OCI-LY7 (cell line): ENCODE data around the gene LHFPL2. TPM values are rescaled to one million over a fixed set of nuclear protein-coding genes. Genes with fewer than 3 reads are reported as not detected.
"Not testable (repeated sequence)": the region's sequence is repeated elsewhere in the genome, so short reads cannot be mapped to it uniquely, and the experiment has no call there.

ENCODE experiments used
- BruUV-seq: library from RNA; stranded (reverse); fragments of 400-500 nt; replicated peaks from 2 replicates; lab custom pipeline; 2021; lab: Mats Ljungman, UMichigan
- CTCF ChIA-PET: fragments of 300-600 bp; sonication (Branson Sonifier 250); formaldehyde crosslinking; loops from one replicate; lab custom pipeline; 2022; ENCODE audit warnings: antibody characterized with exemption; ENCODE audit not compliant: unreplicated experiment; lab: Charles Lee
- POLR2A ChIA-PET: fragments of 300-600 bp; sonication (Branson Sonifier 250); formaldehyde crosslinking; loops from one replicate; lab custom pipeline; 2022; ENCODE audit warnings: antibody characterized with exemption; lab: Charles Lee
- DNase-seq: peaks from one replicate; pipeline ENCODE4 v3.0.0-alpha.2; 2015; ENCODE audit warnings: low spot score
- H2AFZ ChIP-seq: fragments of 200-600 bp; sonication (generic), shearing (Covaris generic); 2 replicates; pipeline ENCODE4 v1.6.1; 2014; ENCODE audit warnings: mild to moderate bottlenecking, antibody characterized with exemption, low read length, moderate library complexity
- H3K27ac ChIP-seq: fragments of 200-600 bp; sonication (generic); 2 replicates; pipeline ENCODE4 v1.5.1; 2014; ENCODE audit warnings: mixed run types, low read depth, mild to moderate bottlenecking, moderate library complexity, low read length, inconsistent platforms; ENCODE audit not compliant: poor library complexity, severe bottlenecking
- H3K36me3 ChIP-seq: fragments of 200-600 bp; sonication (generic); 2 replicates; pipeline ENCODE4 v1.6.1; 2014; ENCODE audit warnings: mild to moderate bottlenecking, antibody characterized with exemption, low read length, moderate library complexity, mixed read lengths; ENCODE audit not compliant: insufficient read depth
- H3K4me1 ChIP-seq: fragments of 200-600 bp; sonication (generic); 2 replicates; pipeline ENCODE4 v1.5.1; 2014; ENCODE audit warnings: mild to moderate bottlenecking, low read length; ENCODE audit not compliant: insufficient read depth, poor library complexity, severe bottlenecking
- H3K4me2 ChIP-seq: fragments of 200-600 bp; sonication (generic); 2 replicates; pipeline ENCODE4 v1.6.1; 2014; ENCODE audit warnings: mild to moderate bottlenecking, low read length
- H3K4me3 ChIP-seq: fragments of 200-600 bp; sonication (generic); 2 replicates; pipeline ENCODE4 v1.5.1; 2014; ENCODE audit warnings: mild to moderate bottlenecking, low read depth, low read length; ENCODE audit not compliant: poor library complexity, severe bottlenecking
- H3K79me2 ChIP-seq: fragments of 200-600 bp; sonication (generic); 2 replicates; pipeline ENCODE4 v1.6.1; 2016; ENCODE audit warnings: low read depth, mild to moderate bottlenecking, low read length, moderate library complexity, mixed read lengths; ENCODE audit not compliant: insufficient read depth
- H3K9me2 ChIP-seq: fragments of 200-600 bp; sonication (generic); 2 replicates; pipeline ENCODE4 v1.6.1; 2016; ENCODE audit warnings: mild to moderate bottlenecking, low read length, mixed read lengths; ENCODE audit not compliant: insufficient read depth
- H3K9me3 ChIP-seq: fragments of 200-600 bp; sonication (generic); 2 replicates; pipeline ENCODE4 v1.6.1; 2014; ENCODE audit warnings: mild to moderate bottlenecking, mixed run types, low read length, mixed read lengths
- H4K20me1 ChIP-seq: fragments of 200-600 bp; sonication (generic); 2 replicates; pipeline ENCODE4 v1.6.1; 2014; ENCODE audit warnings: mild to moderate bottlenecking, antibody characterized with exemption, low read length, moderate library complexity, mixed read lengths; ENCODE audit not compliant: insufficient read depth
- CTCF ChIP-seq: fragments of 200-600 bp; sonication (generic); conservative IDR thresholded peaks from 2 replicates; pipeline ENCODE4 v1.5.1; 2014; ENCODE audit warnings: mild to moderate bottlenecking, antibody characterized with exemption, low read length, moderate library complexity, mixed read lengths
- EZH2phosphoT487 ChIP-seq: fragments of 200-600 bp; sonication (generic); IDR thresholded peaks from 2 replicates; pipeline ENCODE4 v1.6.1; 2018; ENCODE audit warnings: low read depth, borderline replicate concordance, mild to moderate bottlenecking, mixed run types, antibody characterized with exemption, low read length, moderate library complexity, mixed read lengths
- intact Hi-C: fragments of 100-400 bp; cut with micrococcal nuclease; formaldehyde crosslinking; loops from one replicate; pipeline ENCODE4 v1.10.0; 2022; ENCODE audit not compliant: unreplicated experiment
- total RNA-seq, 2 experiments: library from RNA; depleted of rRNA in 1 of 2; stranded (reverse); fragments of >200 nt in 1 of 2; shearing (Covaris generic) in 1 of 2; gene quantifications; 2 replicates each; pipeline ENCODE4 v1.2.3, GENCODE V29; 2014 to 2022

LHFPL2 gene
- total RNA-seq, 2 experiments from 2014 or later = 12.2 to 24.0 TPM

GRCh38 chr5:78467140-78467539 is 181.4 kb downstream of the LHFPL2 start:
- H3K27ac ChIP-seq = no peak overlapping the region
- H3K4me3 ChIP-seq = no peak overlapping the region
- intact Hi-C loops = loop anchor here (5.0 to 10.0 kb wide), 4 partner anchors 65 to 500 kb away; partner anchors contain the start of gene SCAMP1
- H3K9me2 ChIP-seq = no peaks in the 10 kb centered on the region
- H4K20me1 ChIP-seq = 0 out of 2 replicates have a peak, but pooled peaks cover 4% of the 10 kb centered on the region
- H3K36me3 ChIP-seq = 0 out of 2 replicates have a peak, but pooled peaks cover 3% of the 10 kb centered on the region
- DNase-seq = no peak
- no peak for TF ChIP-seq EZH2phosphoT487
- TF ChIP-seq CTCF = no peak
- no peaks in the 10 kb centered on the region for H3K4me1 ChIP-seq
- no peak overlapping the region for H2AFZ ChIP-seq
- no peaks in the 10 kb centered on the region for H3K9me3 ChIP-seq
- ChIA-PET POLR2A (no interaction called here), CTCF (no interaction called here)
- BruUV-seq = no TSS peak
- H3K4me2 ChIP-seq = no peak overlapping the region
- no peaks in the 10 kb centered on the region for H3K79me2 ChIP-seq

GRCh38 chr5:78458843-78459242 is 189.7 kb downstream of the LHFPL2 start:
- no peaks in the 10 kb centered on the region for H4K20me1 ChIP-seq
- H3K4me3 ChIP-seq = no peak overlapping the region
- BruUV-seq = no TSS peak
- 0 out of 2 replicates have a peak overlapping the region, but pooled peaks have one; percentile 18 for H3K4me2 ChIP-seq
- no peaks in the 10 kb centered on the region for H3K9me3 ChIP-seq
- no peak overlapping the region for H3K27ac ChIP-seq
- no peak overlapping the region for H2AFZ ChIP-seq
- ChIA-PET CTCF (no interaction called here), POLR2A (interaction anchor here (0.6 to 1.7 kb wide), 2 partner anchors 27 to 402 kb away, joined by 3 read pairs; no protein-coding TSS in a partner anchor)
- no peaks in the 10 kb centered on the region for H3K79me2 ChIP-seq
- DNase-seq = peak; percentile 31
- peaks cover 24% of the 10 kb centered on the region; the same call in 1 of the 2 replicates for H3K36me3 ChIP-seq
- TF ChIP-seq EZH2phosphoT487 (no peak), CTCF (no peak)
- H3K4me1 ChIP-seq = peaks cover 12% of the 10 kb centered on the region
- no peaks in the 10 kb centered on the region for H3K9me2 ChIP-seq
- intact Hi-C loops = no loop called here

GRCh38 chr5:78457507-78457906 is 191.1 kb downstream of the LHFPL2 start:
- CTCF ChIA-PET, BruUV-seq, H4K20me1 ChIP-seq, H3K4me2 ChIP-seq, H2AFZ ChIP-seq, H3K9me3 ChIP-seq, H3K9me2 ChIP-seq, H3K27ac ChIP-seq, DNase-seq, intact Hi-C loops, H3K4me3 ChIP-seq, POLR2A ChIA-PET, H3K79me2 ChIP-seq: not testable (repeated sequence)
- peaks cover 24% of the 10 kb centered on the region; the same call in 1 of the 2 replicates for H3K36me3 ChIP-seq
- peaks cover 12% of the 10 kb centered on the region for H3K4me1 ChIP-seq
